Inferior parietal cortex (tissue), 1 donor: ENCODE results near the gene DMRTC2.
"Not testable (repeated sequence)": the region's sequence is repeated elsewhere in the genome, so short reads cannot be mapped to it uniquely, and the experiment has no call there.

ENCODE experiments used
- DNase-seq: peaks from one replicate; pipeline ENCODE4 v3.0.0-alpha.2; 2016; ENCODE audit errors: extremely low spot score

Gene DMRTC2

DNA sequence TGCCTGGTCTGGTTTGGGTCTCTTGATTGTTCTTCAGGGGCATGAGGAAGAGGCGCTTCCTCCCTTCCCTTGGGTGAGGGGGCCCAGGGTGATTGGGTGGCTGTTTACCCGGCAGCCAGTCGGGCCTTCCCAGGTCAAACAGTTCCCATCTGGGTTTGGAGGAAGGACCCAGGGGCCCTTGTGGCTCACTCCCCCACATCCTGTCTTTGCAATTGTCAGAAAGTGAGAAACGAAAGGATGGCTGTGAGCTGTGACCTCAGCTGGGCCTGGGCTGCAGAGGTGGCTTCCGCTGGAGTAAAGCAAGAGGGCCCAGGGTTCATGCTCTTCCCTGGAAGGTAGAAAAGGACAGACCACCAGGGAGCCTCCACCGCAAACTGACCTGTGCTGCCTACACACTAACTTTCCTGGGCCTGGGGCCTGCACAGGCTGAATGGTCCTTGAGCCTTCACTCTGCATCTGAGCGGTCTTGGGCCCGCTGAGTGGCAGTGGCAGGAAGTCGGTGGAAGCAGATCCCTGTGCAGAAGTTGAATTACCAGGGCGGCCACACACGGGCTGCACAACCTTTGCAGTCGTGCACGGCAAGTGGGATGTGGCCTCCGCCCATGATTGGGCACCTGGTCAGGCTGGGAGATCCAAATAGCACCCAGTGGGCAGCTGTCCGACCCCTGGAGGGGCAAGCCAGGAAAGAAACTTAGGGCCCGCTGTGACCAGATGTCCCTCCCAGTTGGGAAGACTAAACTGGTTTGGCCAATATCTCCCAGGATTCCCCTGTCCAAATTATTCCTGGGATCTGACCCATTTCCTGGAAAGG is 26.9 kb downstream of the DMRTC2 start:
- DNase-seq, result no peak

GRCh38 chr19:41872384-41872774 is 27.5 kb downstream of the DMRTC2 start:
- no peak for DNase-seq

GRCh38 chr19:41872775-41873647 is 28.2 kb downstream of the DMRTC2 start:
- peak; percentile 67 for DNase-seq

GRCh38 chr19:41875973-41876372 is 31.1 kb downstream of the DMRTC2 start:
- not testable (repeated sequence) for DNase-seq

- DNase-seq, result no peak
Measured at GRCh38 chr19:41876847-41877832, 32.3 kb downstream of the DMRTC2 start, which contains the start of gene CD79A. Gene CD79A, plus strand, starts transcription at chr19:41877279. Its CDS starts 26 bp downstream, at chr19:41877305.

- no peak for DNase-seq
Measured at GRCh38 chr19:41877916-41878905, 33.4 kb downstream of the DMRTC2 start.

DNA sequence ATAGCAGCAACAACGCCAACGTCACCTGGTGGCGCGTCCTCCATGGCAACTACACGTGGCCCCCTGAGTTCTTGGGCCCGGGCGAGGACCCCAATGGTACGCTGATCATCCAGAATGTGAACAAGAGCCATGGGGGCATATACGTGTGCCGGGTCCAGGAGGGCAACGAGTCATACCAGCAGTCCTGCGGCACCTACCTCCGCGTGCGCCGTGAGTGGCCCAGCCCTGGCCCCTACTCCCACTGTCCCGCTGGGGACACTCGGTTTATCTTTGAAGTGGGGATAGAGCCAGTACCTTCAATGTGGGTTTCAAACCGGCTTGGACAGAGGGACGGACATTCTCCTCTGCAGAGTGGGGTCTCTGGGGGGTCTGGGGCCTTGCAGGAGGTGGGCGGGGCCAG is 34.2 kb downstream of the DMRTC2 start:
- no peak for DNase-seq

GRCh38 chr19:41879670-41880328 is 35.0 kb downstream of the DMRTC2 start:
- no peak for DNase-seq

GRCh38 chr19:41880329-41880708 is 35.5 kb downstream of the DMRTC2 start:
- no peak for DNase-seq

DNA sequence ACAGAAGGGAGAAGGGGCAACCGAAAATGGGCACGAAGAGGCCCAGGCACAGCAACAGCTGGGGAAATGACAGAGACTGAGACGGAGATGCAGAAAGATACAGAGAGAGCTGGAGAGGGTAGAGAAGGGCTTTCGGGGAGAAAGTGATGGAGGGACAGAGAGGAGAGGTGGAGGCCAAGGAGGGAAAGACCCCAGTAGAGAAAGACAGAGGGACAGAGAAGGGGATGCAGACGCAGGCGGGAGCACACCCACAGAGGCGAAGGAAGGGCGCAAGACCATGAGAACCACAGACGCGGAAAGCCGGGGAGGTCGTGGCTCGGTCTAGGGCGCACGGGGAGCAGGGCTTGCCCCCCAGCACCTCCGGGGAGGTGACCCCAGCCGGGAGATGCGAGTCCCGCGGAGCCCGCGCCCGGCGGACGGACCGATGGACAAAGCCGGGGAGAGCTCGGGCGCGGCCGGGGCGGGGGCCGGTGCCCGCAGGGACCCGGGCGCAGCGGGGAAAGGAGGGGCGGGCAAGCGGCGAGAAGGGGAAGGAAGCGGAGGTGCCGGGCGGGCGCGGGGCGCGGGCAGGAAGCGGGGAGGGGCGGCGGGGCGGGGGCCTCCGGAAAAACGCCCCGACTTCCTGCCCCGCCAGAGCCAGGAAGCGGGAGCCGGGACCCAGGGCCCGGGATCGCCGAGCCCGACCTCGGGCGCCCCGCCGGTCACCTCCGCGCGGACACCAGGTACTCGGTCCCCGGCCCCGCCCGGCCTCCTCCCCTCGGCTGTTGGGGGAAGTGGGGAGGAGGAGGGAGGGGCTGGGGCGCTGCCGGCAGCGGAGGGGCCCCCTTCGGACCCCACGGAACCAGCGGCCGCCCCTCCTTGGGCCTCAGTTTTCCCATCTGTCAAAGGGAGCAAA is 38.0 kb downstream of the DMRTC2 start, which contains the start of gene ARHGEF1:
TSS of gene ARHGEF1 (plus strand) at position 617 of the 895 bp plus-strand sequence. CDS start 4,899 bp downstream, outside the sequence.
- DNase-seq, result no peak

- DNase-seq, result no peak
Measured at GRCh38 chr19:41883463-41883820, 38.6 kb downstream of the DMRTC2 start.

GRCh38 chr19:41883821-41884733 is 39.2 kb downstream of the DMRTC2 start:
- DNase-seq, result peak; percentile 93

- no peak for DNase-seq
Measured at GRCh38 chr19:41886761-41887710, 42.2 kb downstream of the DMRTC2 start.

GRCh38 chr19:41887711-41888382 is 43.0 kb downstream of the DMRTC2 start:
- DNase-seq, result peak; percentile 30

DNA sequence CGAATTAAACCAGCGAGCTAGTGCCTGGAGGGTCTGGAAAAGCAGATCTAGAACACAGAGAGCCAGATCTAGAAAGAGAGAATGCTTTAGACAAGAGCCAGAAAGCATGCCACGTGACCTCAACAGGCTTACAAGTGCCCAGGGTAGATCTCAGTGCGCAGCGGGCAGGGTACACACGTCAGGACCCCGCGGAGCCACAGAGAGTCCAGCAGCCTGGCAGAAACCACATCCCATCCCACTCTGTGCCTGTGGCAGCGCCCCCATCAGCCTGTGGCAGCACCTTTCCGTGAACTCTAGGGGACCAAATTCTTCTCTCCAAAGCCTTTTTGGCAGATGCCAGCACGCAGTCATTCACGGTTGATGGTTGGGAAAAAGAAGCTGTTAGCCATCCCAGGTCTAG is 44.1 kb downstream of the DMRTC2 start:
- DNase-seq, result no peak

DNA sequence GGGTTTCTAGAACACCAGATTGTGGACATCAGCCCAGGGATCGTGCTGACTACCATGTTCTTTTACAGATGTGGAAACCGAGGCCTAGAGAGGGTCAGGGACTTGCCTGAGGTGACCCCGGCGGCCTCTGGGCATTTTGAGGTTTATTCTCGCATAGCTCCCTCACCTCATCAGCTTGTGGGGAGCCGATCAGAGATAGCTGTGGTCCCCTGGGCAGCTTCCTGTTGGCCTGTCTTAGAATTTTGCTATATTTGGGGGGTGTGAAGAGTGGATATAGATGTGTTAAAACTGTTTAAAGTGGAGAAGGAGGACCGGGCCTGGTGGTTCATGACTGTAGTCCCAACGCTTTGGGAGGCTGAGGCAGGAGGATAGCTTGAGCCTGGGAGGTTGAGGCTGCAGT is 45.1 kb downstream of the DMRTC2 start:
- no peak for DNase-seq
